Stimulated activated naive CD4-positive, alpha-beta T cell (primary cell): ENCODE data around the gene APCDD1.

Experiments
- DNase-seq, 6 experiments: peaks; one replicate each; lab custom pipeline; 2025; lab: John Stamatoyannopoulos, UW

Gene APCDD1

GRCh38 chr18:10453806-10454680, at the start of gene APCDD1:
TSS of gene APCDD1 (plus strand) at chr18:10454635. CDS start at chr18:10454982, 347 bp downstream.
- DNase-seq, result no peak

GRCh38 chr18:10405014-10405493, 49.4 kb upstream of the APCDD1 start:
- DNase-seq, result no peak

- DNase-seq, result no peak
Measured at GRCh38 chr18:10405816-10406663, 48.4 kb upstream of the APCDD1 start.

- DNase-seq, result no peak
Measured at GRCh38 chr18:10408131-10408530, 46.3 kb upstream of the APCDD1 start.

GRCh38 chr18:10409041-10409440, 45.4 kb upstream of the APCDD1 start:
- DNase-seq, result no peak

- no peak for DNase-seq
Measured at GRCh38 chr18:10410472-10411308, 43.7 kb upstream of the APCDD1 start.

- DNase-seq, result no peak
Measured at GRCh38 chr18:10412933-10413332, 41.5 kb upstream of the APCDD1 start.

- DNase-seq, result no peak
Measured at GRCh38 chr18:10413722-10414121, 40.7 kb upstream of the APCDD1 start.

GRCh38 chr18:10414293-10414842, 40.1 kb upstream of the APCDD1 start:
- DNase-seq, result no peak

- DNase-seq, result no peak
Measured at GRCh38 chr18:10416065-10416464, 38.4 kb upstream of the APCDD1 start.

GRCh38 chr18:10417191-10417590, 37.2 kb upstream of the APCDD1 start:
- no peak for DNase-seq

- DNase-seq, result no peak
Measured at GRCh38 chr18:10417664-10418063, 36.8 kb upstream of the APCDD1 start.

- DNase-seq, result no peak
Measured at GRCh38 chr18:10418836-10419235, 35.6 kb upstream of the APCDD1 start.

- no peak for DNase-seq
Measured at GRCh38 chr18:10419420-10420103, 34.9 kb upstream of the APCDD1 start.

GRCh38 chr18:10420561-10421352, 33.7 kb upstream of the APCDD1 start:
- DNase-seq, result no peak

- no peak for DNase-seq
Measured at GRCh38 chr18:10421859-10422258, 32.6 kb upstream of the APCDD1 start.

GRCh38 chr18:10422731-10423130, 31.7 kb upstream of the APCDD1 start:
- DNase-seq, result no peak

GRCh38 chr18:10424585-10425307, 29.7 kb upstream of the APCDD1 start:
- DNase-seq, result no peak

- DNase-seq, result no peak
Measured at GRCh38 chr18:10430677-10431076, 23.8 kb upstream of the APCDD1 start.
